ENCODE results near the gene FAM135A.
"Not testable (repeated sequence)": the region's sequence is repeated elsewhere in the genome, so short reads cannot be mapped to it uniquely, and the experiment has no call there.

Gene FAM135A

DNA sequence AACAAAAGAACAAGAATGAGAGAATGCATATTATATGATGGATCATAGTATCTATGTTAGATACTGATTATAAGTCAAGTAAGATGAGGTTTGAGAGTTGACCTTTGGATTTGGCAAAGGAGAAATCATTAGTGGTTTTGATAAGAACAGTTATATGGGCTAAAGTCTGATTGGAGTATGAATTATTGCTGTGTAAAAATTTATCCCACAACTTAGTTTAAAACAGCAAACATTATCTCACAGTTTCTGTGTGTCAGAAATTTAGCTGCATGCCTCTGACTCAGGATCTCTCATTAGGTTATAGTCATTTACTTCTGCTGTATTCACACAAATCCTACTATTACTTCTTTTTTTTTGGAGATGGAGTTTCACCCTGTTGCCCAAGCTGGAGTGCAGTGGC is 56.7 kb downstream of the FAM135A start:
- DNase-seq: no peak

DNA sequence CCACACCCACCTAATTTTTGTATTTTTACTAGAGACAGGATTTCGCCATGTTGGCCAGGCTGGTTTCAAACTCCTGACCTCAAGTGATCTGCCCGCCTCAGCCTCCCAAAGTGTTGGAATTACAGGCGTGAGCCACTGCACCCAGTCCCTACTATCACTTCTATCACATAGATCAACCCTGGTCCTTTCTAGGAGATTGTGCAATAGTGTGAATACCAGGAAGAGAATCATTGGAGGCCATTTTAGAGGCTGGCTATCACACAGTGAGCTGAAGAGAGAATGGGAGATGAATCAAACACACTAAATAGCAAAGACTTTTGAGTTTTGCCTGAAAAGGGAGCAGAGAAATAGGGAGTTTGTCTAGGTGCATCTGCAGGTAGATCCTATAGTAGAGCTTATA is 57.2 kb downstream of the FAM135A start:
- DNase-seq: not testable (repeated sequence)

DNA sequence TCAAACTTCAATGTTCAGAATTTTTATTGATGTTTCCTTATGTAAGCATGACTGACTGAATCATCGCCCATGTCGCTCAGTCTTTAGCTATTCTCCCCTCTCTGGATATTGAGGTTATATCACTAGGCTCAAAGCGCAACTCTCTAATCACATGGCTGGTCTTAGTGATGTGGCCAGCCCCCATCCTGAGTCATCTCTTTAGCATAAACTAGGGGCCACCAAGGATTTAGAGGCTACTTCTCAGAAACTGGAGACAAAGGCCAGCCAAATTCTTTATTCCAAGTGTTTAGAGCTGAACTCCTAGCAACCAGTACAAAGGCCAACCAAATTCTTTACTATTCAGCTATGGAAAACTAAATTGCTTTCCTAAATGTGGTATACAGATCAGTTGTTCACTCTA is 61.4 kb downstream of the FAM135A start:
- DNase-seq: no peak

DNA sequence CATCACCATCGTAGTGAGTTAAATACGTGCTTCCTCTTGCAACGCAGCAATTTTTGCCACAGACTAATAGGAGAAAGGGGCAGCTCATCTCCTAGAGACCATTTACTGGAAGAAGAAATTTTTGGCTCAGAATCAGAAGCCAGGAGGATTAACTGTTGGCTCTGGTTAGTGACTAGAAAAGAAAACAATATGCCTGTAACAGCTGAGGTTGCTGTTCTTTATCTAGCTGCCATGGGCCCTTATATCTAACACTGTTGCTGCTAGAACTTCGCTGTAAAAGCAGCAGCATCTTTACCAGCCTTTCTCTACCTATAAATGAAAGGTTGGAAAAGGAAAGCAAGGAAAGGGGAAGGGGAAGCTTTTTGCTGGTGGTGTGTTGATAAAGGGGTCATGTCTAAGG is 65.9 kb downstream of the FAM135A start:
- DNase-seq: no peak

DNA sequence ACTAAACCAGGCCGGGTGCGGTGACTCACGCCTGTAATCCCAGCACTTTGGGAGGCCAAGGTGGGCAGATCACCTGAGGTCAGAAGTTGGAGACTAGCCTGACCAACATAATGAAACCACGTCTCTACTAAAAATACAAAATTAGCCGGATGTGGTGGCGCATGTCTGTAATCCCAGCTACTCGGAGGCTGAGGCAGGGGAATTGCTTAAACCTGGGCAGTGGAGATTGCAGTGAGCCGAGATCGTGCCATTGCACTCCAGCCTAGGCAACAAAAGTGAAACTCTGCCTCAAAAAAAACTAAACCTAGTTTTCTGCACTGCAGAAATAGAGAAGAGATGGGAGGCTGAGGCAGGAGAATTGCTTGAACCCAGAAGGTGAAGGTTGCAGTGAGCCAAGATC is 73.3 kb downstream of the FAM135A start:
- not testable (repeated sequence) for DNase-seq

DNA sequence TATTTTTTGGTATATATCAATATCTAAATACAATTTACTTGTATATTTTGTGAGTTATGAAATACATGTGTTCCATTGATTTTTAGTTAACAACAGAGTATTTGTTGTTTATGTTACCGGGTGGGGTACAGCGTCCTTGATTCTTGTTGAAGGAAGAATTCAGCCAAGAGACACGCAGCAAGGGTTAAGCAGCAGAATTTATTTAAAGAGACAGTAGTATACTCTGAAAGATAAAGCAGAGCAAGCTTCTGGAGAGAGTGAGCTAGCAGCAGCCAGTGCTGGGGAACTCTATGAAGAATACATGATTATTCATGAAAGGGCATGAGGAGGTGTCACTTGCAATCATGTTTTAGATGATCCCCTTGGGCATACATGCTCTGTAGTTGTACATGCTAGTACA is 76.1 kb downstream of the FAM135A start:
- DNase-seq: no peak

DNA sequence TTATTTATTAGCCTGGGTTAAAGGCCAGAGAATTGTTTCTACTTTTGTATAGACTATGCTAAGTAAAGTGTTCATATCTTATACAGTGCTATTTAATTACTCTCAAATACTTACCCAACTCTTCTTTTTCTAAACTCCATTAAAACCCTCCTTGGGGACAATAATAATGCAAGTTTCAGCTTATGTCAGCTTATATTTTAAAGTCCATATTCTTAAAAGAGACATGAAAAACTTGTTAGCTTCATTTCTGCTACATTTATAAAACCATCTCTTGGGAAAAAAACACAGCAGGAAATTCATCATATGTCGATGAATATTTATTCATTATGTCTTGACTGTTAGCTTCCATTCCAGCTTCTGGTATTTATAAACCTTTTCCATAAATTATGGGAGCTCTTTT is 81.5 kb downstream of the FAM135A start:
- no peak for DNase-seq

DNA sequence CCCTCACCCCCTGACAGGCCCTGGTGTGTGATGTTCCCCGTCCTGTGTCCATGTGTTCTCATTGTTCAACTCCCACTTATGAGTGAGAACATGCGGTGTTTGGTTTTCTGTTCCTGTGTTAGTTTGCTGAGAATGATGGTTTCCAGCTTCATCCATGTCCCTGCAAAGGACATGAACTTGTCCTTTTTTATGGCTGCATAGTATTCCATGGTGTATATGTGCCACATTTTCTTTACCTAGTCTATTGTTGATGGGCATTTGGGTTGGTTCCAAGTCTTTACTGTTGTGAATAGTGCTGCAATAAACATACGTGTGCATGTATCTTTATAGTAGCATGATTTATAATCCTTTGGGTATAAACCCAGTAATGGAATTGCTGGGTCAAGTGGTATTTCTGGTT is 82.5 kb downstream of the FAM135A start:
- not testable (repeated sequence) for DNase-seq

DNA sequence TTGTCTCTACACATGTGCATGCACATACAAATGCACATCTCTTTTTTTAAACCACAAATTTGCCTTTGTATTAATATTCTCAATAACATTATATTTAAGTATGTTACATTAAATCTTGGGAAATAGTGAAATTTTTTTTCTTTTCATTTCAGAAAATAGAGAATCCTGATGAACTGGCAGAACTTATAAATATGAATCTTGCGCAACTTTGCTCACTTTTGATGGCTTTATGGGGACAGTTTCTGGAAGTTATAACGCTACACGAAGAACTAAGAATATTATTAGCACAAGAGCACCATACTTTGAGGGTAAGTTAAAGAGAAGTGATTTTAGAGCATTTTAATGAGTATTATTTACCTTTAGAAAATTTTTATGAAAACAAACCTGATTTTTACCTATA is 89.2 kb downstream of the FAM135A start:
- DNase-seq: no peak

DNA sequence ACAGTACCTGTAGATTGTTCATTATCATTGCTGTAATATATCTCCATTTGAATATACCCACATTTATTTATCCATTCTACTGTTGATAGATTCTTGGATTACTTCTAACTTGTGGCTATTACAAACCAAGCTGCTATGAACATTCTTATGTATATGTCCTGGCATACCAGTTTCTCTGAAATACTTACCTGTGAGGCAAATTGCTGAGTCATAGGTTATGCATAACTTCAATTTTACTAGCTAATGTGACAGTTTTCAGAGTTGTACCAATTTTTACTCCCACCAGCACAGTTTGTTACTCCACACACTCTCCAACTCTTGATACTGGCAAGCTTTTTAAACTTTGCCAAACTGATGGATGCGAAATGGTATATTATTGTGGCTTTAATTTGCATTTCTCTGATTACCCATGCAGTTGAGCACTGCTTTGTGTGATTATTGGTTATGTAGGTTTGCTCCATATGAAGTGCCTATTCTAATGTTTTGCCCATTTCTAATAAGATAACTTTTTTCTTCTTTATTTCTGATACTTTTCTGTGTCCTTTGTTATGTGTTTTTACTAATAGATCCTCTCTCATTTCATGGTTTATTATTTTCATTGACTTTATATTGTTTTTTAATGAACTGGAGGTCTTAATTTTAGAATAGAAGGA is 90.6 kb downstream of the FAM135A start:
- no peak for DNase-seq

DNA sequence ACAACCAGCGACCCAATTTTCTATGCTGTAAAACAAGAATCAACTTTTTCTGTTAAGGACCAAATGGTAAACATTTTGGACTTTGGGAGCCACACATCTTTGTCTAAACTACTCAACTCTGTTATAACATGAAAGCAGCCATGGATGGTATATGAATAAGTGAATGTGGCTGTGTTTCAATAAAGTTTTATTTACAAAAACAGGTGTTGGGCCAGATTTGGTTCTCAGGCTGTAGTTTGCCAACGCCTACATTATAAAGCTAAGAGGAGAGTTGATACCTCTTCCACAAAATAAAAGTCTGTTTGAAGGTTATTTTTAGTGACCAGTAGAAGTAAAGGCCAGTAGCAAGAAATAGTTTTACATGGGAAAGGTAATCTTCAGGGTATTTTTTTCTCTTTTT is 93.0 kb downstream of the FAM135A start:
- DNase-seq: no peak

DNA sequence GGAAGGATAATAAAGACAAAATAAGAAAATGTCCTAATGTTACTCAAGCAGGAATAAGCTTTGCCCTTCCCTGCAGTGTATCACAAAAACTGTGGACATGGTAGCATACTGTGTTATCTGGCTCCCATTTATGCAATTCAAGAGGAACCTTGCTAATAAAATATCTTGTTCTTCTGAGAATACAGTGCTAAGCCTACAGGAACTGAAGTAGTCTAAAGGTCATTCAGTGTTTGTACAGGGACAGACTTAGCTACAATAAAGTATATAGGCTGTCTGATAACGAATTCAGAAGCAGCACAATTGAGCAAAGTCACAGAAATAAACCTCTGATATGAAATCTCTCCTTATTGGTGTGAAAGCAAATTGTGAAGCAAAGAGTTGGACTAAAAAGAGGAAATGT is 93.9 kb downstream of the FAM135A start:
- DNase-seq: no peak

DNA sequence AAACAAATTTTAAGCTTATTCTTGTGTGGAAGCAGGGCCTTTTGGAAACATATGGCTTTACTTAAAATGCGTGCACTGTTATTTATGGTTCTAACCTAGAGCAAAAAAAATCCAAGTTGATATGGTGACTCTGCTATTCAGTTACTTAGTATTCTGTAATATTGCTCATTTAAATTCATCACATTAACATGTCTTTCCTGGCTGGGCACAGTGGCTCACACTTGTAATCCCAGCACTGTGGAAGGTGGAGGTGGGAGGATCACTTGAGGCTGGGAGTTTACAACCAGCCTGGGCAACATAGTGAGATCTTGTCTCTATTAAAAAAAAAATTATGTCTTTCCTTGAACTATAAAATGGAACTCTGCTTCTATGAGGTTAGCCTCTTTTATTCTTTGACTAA is 95.6 kb downstream of the FAM135A start:
- no peak for DNase-seq

DNA sequence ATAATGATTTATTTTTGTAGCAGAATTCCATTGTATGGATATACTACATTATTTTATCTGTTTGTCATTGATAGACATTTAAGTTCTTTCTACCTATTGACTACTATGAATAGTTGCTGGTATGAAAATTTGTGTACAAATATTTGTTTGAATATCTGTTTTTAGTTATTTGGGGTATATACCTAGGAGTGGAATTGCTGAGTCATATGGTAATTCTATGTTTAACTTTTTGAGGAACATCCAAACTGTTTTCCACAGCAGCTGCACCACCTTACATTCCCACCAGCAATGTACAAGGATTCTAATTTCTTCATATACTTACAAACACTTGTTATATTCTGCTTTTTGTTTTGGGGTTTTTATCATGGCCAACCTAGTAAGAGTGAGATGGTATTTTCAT is 97.3 kb downstream of the FAM135A start:
- no peak for DNase-seq

DNA sequence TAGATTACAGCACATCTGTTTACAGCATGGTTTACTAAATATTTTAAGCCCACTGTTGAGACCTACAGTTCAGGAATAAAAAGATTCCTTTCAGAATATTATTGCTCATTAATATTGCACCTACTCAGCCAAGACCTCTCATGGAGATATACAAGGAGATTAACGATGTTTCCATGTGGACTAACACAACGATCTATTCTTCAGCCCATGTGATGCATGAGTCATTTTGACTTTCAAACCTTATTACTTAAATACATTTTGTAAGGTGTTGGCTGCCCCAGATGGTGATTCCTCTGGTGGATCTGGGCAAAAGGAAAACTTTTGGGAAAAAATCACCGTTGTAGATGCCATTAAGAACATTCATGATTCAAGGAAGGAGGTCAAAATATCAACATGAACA is 105.4 kb downstream of the FAM135A start:
- no peak for DNase-seq

DNA sequence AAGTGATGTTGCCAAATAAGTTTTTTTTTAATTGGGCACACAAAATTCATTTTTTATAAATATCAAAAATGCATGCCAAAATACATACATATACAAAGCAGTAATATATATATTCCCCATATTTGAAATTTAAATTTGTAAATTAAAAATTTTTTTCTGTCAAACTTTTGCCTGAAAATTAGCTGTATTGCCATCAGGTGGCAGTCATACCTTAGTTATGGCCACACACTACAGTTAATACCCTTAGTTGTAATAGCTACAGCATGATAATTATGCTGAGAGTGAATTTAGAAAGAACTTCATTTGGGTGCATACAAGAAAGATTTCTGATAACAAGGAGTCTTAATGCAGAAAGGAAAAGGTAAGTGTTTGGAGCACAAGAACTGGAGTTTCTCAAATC is 107.3 kb downstream of the FAM135A start:
- peak in 2 of 5 donors; percentile 6 to 11 for DNase-seq

DNA sequence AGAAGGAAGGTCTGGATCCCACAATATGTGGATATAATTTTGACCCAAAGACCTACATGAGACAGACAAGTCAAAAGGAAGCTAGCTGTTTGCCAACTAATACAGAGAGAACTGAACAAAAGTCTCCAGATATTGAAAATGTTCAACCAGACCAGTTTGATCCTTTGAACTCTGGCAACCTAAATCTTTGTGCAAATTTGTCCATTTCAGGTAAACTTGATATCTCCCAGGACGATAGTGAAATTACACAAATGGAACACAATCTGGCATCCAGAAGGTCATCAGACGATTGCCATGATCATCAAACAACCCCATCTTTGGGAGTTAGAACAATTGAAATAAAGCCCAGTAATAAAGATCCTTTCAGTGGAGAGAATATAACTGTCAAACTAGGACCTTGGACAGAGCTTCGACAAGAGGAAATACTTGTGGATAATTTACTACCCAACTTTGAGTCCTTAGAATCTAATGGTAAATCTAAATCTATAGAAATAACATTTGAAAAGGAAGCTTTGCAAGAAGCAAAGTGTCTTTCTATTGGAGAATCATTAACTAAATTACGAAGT is 111.5 kb downstream of the FAM135A start:
- no peak for DNase-seq

DNA sequence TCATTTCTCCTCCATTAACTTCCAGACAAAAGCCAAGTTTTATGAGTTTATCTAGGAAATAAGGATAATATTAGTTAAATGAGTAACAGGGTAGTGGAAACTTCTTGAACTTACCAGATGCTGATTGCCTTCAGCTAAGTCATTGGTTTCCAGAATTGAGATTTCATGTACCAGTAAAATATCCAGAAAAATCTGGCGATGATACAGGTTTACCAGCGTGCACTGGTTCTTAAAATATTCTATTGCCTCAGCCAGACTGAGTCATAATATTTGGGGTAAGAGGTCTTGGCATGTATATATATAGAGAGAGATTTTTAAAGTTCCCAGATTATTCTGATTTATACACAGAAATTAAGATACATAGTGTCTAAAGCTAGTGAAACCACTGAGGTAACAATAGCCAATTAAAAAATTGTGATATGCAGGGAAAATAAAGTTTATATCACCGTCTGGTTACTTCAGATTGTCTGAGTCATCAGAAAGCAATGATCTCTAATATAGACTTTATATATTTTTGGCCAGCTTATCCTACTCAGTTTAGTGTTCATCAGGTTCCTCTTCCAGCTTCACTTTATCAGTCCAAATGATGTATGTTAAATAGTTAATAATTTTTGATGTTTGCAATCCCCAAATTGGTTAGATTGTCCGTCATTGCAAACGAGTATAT is 113.9 kb downstream of the FAM135A start:
- no peak for DNase-seq

DNA sequence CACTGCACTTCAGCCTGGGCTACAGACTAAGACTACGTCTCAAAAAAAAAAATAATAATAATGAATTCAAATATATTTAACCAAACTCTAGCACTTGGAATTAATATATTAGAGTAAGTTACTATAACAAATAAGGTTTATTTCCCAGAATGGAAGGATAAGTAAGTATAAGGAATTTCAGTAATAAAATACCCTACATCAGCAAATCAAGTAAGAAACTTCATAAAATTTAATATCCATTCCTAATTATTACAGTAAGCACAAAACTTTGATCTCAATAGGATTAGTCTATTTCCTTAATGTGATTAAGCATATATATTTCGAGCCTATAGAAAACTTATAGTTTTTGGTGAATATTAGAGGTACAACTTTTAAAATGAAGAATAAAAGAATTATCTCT is 116.7 kb downstream of the FAM135A start:
- DNase-seq: no peak

DNA sequence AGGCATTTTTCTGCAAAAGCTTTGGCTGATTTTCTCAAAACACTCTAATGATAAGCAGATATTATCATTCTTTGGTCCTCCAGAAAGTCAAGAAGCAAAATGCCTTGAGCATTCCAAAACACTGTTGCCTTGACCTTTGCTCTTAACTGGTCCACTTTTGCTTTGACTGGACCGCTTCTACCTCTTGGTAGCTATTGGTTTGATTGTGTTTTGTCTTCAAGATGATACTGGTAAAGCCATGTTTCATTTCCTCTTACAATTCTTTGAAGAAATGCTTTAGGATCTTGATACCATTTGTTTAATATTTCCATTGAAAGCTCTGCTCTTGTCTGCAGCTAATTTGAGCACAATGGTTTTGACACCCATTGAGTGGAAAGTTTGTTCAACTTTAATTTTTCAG is 117.8 kb downstream of the FAM135A start:
- DNase-seq: no peak

DNA sequence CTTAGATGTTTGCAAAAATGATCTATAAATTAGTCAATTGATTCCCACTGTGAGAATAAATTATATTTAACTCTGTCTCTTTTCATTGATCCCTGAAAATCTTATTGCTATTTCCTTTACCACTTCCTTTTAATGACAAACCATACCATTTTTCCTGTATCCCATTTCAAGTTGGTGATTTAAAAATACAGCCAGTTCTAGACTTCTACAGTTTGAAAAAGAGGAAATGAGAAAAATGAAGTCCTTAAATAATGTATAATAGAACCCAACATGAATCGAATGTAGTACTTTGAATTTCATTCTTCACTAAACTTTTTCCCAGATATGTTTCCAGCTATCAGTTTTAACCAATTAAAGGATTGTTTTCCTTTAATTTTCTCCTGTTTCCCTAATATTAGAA is 124.0 kb downstream of the FAM135A start:
- DNase-seq: no peak

DNA sequence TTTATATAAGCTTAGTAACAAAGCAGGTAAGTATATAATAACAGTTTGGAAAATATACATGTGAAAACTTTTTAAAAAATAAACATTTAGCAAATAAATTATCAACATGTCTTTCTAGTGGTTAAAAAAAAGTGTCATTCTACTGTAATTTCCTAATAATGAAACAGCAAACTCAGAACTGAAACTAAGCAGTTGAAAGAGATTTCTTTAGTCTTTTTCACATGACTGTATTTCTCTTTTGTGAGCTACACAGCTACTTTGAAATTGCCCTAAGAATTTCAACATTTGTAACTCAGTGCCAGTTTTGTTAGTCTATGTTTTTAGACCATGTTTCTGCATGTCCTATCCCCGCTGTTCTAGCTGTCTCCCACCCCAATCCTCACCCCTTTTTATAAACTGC is 125.1 kb downstream of the FAM135A start:
- no peak for DNase-seq

DNA sequence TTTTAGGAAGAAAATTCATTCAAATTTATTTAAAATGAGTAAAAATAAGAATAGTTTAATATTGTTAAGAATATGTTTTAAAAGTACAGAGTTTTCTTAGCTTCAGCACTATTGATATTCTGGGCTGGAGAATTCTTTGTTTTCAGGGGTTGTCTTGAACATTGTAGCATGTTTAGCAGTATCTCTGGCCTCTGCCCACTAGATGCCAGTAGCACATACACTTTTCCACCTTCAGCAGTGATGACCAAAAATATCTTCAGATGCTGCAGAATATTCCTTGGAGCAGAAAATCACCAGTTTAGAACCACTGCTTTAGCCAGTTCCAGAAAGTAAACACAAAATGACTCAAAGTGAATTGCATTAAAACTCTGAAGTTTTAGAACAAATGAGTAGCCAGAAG is 134.0 kb downstream of the FAM135A start:
- peak in 1 of 5 donors; percentile 21 for DNase-seq

DNA sequence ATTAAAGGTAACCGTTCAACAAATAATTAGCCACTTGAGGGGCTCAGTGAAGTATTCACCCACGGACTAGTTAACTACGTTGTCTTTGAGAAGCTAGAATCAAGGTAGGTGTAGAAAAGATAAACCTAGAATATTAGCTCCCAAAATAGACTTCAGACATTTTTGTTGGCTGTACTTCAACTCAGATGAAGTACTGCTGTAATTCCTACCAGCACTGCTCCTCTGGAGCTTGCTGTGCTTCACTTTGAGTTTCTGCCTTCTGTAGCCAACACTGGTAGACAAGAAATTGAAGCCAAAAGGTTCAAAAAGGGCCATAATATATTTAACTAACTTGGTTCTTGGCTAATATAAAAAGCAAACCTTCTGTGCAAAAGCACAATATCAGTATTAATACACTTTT is 134.6 kb downstream of the FAM135A start:
- DNase-seq: no peak

DNA sequence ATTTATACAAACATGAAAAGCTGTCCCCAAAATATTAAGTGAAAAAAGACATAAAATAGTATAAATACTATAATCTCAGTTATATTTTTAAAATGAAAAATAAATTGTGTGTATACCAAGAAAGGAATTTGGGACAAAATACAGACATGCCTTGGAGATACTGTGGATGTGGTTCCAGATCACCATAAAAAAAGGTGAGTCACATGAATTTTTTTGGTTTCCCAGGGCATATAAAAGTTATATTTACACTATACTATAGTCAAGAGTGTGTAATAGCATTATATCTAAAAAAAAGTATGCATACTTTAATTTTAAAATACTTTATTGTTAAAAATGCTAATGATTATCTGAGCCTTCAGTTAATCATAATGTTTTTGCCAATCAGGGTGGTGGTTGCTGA is 136.0 kb downstream of the FAM135A start:
- DNase-seq: no peak

Measured in T-helper 1 cell (primary cell).